GM18870 (cell line): ENCODE results near the gene TAF11L5.
"Not testable (repeated sequence)": the region's sequence is repeated elsewhere in the genome, so short reads cannot be mapped to it uniquely, and the experiment has no call there.

Source experiments
- ATAC-seq: cut with Tn5 transposase; IDR thresholded peaks from one replicate; pipeline ENCODE4 v1.9.1; 2021; ENCODE audit warnings: moderate library complexity; ENCODE audit not compliant: unreplicated experiment

TAF11L5 gene

DNA sequence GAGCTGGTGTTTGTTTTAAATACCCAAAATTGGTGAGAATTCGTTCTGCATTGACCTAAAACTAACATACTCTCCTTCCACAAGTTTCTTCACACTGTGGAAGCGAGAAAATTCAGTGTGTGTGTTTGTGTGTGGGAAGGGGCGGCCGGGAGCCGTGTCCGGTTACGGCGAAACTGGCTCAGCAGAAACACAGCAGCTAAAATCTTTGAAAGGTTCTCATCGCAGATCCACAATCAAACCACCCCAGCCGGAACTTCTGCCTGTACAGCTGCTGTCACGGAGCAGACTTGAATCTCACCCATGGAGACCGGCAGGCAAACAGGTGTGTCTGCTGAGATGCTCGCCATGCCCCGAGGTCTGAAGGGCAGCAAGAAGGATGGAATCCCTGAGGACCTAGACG, at the start of gene TAF11L5:
TSS of gene TAF11L5 (plus strand) at position 301 of the 400 bp plus-strand sequence.
- ATAC-seq, result not testable (repeated sequence)

GRCh38 chr5:17477043-17477442, 48.0 kb upstream of the TAF11L5 start:
- no peak for ATAC-seq

- ATAC-seq, result no peak
Observed at GRCh38 chr5:17477573-17478265, 47.3 kb upstream of the TAF11L5 start.

GRCh38 chr5:17481378-17481777, 43.7 kb upstream of the TAF11L5 start:
- no peak for ATAC-seq

DNA sequence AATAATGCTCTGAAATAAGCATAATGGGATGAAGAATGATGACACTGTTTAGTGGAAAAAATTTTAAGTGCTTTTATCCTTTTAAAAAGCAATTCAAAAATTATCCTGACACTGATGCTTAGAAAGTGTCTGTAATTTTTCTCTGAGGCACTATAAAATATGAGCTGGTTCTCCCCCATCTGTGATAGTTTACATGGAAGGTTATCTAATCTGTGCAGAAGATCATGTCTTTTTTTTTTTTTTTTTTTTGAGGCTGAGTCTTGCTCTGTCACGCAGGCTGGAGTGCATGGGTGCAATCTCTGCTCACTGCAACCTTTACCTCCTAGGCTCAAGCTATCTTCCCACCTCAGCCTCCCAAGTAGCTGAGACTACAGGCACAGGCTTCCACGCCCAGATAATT, 42.2 kb upstream of the TAF11L5 start:
- ATAC-seq, result no peak

DNA sequence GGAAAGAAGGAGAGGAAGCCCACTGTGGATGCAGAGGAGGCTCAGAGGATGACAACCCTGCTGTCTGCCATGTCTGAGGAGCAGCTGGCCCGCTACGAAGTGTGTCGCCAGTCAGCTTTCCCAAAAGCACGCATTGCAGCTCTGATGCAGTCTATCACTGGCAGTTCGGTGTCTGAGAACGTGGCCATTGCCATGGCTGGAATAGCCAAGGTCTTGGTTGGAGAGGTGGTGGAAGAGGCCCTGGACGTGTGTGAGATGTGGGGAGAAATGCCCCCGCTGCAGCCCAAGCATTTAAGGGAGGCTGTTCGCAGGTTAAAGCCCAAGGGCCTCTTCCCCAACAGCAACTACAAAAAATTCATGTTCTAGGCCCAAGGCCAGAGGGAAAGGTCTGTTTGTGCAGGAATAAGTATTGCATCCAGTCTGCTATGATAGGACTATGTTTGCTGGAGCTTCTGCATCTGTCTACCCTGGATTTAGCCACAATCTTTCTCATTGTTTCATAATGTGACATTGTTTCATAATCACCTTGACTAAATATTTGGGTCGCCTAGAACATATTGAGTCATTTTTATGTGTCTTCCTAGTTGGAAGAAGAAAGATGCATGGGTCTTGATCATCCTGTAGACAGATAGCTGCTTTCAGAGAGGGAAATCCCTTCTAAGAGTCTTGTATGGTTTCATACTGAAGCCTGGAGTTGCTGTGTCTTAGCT, 38.4 kb upstream of the TAF11L5 start:
- not testable (repeated sequence) for ATAC-seq

DNA sequence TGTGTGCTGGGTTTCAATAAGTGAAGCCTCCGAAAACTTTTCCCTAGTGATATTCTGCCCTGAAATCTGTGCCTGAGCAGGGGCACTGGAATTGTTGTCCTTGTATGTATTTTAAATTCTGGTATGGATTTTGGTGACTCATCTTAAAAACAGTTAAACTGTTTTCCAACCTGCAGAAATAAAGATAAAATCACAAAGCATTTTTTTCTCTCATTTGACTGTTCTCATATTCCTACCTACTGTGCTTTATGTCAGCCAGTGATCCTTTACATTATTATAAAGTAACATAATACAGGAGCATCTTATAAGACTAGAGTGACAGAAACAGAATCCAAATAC, 37.9 kb upstream of the TAF11L5 start:
- ATAC-seq, result no peak

- not testable (repeated sequence) for ATAC-seq
Observed at GRCh38 chr5:17491257-17491656, 33.8 kb upstream of the TAF11L5 start.

DNA sequence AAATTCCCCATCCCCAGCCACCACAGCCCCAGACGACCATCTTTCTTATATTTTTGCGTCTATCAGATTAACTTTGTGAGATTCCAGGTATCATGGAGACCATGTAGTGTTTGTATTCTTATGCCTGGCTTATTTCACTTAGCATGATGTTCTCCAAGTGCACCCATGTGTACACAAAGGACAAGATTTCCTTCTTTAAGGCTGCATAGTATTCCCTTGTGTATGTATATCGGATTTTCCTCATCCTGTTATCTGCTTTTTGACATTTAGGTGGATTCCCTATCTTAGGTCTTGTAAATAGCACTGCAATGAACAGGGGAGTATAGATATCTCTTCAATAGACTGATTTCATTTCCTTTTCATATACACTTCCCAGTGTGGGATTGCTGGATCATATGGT, 32.3 kb upstream of the TAF11L5 start:
- no peak for ATAC-seq

DNA sequence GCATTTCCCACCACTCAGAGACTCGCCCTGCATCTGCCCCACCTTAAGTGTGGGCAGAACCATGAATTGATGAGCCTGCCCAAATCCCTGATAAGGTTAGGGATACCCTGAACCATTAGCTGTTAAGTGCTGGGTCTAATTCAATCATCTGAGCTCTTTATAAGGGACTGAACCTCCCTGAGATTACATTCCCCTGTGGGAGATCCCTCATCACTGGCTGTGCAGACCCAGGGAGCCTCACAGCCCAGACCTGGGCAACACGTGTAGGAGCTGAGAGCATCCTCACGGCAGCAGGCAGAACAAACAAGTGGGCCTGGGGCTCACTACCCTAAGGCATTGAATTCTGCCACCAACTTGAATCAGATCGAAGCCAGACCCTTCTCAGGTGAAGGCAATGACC, 27.6 kb upstream of the TAF11L5 start:
- no peak for ATAC-seq

GRCh38 chr5:17497931-17498330, 27.1 kb upstream of the TAF11L5 start, which contains the start of gene TAF11L2:
Gene TAF11L2, plus strand, starts transcription at chr5:17498231.
- not testable (repeated sequence) for ATAC-seq

DNA sequence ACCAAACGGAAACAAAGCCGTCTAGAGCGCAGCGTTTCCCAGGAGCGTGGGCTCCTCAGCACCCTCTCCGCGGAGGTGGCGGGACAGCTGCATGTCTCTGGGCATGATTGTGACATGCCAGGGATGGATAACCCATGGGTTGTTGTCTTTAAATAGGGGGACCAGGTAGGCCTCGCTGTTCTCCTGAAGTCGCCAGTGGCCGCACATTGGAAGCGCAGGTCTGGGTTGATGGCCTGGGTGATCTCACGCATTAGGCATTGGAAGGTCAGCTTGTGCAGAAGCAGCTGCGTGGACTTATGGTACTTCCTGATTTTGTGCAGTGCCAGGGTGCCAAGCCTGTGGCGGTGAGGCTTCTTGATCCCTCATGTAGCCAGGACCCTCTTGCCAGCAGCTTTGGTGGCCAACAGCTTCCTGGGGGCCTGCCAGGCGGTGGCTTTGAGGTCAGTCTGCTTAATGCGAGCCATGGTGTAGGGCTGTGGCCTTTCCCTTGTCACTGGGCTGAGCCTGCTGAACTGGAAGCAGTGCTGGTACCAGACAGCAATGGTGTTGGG, 13.2 kb upstream of the TAF11L5 start:
- no peak for ATAC-seq

DNA sequence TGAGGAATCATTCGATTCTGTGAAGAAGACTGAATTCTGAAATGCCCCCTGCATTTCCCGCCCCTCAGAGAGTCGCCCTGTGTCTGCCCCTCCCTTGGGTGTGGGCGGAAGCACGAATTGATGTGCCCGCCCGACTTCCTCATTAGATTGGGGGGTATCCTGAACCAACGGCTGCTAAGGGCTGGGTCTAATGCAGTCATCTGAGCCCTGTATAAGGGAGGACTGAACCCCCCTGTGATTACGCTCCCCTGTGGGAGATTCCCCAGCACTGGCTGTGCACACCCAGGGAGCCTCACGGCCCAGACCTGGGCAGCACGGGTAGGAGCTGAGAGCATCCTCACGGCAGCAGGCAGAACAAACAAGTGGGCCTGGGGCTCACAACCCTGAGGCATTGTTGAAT, 7.5 kb upstream of the TAF11L5 start:
- ATAC-seq, result not testable (repeated sequence)

DNA sequence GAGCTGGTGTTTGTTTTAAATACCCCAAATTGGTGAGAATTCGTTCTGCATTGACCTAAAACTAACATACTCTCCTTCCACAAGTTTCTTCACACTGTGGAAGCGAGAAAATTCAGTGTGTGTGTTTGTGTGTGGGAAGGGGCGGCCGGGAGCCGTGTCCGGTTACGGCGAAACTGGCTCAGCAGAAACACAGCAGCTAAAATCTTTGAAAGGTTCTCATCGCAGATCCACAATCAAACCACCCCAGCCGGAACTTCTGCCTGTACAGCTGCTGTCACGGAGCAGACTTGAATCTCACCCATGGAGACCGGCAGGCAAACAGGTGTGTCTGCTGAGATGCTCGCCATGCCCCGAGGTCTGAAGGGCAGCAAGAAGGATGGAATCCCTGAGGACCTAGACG, 7.0 kb upstream of the TAF11L5 start, which contains the start of gene TAF11L3:
TSS of gene TAF11L3 (plus strand) at position 301 of the 400 bp plus-strand sequence.
- not testable (repeated sequence) for ATAC-seq

- ATAC-seq, result not testable (repeated sequence)
Observed at GRCh38 chr5:17519508-17519907, 5.5 kb upstream of the TAF11L5 start.

DNA sequence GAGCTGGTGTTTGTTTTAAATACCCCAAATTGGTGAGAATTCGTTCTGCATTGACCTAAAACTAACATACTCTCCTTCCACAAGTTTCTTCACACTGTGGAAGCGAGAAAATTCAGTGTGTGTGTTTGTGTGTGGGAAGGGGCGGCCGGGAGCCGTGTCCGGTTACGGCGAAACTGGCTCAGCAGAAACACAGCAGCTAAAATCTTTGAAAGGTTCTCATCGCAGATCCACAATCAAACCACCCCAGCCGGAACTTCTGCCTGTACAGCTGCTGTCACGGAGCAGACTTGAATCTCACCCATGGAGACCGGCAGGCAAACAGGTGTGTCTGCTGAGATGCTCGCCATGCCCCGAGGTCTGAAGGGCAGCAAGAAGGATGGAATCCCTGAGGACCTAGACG, 3.5 kb upstream of the TAF11L5 start, which contains the start of gene TAF11L4:
TSS of gene TAF11L4 (plus strand) at position 301 of the 400 bp plus-strand sequence.
- not testable (repeated sequence) for ATAC-seq

DNA sequence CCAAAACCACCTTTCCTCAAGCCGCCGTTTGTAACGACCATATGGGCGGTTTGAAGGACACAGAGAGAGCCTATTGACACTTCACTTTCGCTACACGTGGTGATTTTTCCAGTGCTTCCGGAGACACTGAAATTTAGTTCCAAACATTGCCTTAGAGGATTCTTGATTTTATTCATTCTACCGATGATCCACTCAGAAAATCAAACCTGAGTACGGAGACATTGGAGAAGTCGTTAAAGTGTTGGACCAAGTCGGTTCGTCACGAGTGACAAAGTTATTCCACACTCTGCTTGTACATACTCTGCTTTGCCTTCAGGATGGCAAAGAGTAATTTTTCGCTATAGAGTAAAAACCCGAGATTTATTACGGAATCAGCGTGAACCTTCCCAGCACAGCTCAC, 1.5 kb downstream of the TAF11L5 start:
- ATAC-seq, result not testable (repeated sequence)

DNA sequence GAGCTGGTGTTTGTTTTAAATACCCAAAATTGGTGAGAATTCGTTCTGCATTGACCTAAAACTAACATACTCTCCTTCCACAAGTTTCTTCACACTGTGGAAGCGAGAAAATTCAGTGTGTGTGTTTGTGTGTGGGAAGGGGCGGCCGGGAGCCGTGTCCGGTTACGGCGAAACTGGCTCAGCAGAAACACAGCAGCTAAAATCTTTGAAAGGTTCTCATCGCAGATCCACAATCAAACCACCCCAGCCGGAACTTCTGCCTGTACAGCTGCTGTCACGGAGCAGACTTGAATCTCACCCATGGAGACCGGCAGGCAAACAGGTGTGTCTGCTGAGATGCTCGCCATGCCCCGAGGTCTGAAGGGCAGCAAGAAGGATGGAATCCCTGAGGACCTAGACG, 3.3 kb downstream of the TAF11L5 start, which contains the start of gene TAF11L6:
TSS of gene TAF11L6 (plus strand) at position 301 of the 400 bp plus-strand sequence.
- not testable (repeated sequence) for ATAC-seq
